Ureter (tissue), 1 donor: Measurements from ENCODE around the gene DPY19L1. TPM values are rescaled to one million over a fixed set of nuclear protein-coding genes. Genes with fewer than 3 reads are reported as not detected.

Source experiments
- total RNA-seq: library from RNA; stranded (reverse); gene quantifications from one replicate; pipeline ENCODE4 v1.2.4, GENCODE V29; 2023
- donor health status: DM: yes; HTN: yes; CAD: no.

Gene DPY19L1
- total RNA-seq, 1 donor from 2014 or later, result 18.4 TPM

Other genes starting within 250 kb of the DPY19L1 start
- not detected for gene TBX20, start 216.6 kb upstream of the DPY19L1 start, total RNA-seq